GM19372 (cell line): ENCODE measurements around the gene LAMC1.

ENCODE experiments used
- ATAC-seq: cut with Tn5 transposase; IDR thresholded peaks from one replicate; pipeline ENCODE4 v1.9.1; 2021; ENCODE audit warnings: mild to moderate bottlenecking, low read depth, moderate library complexity; ENCODE audit not compliant: unreplicated experiment

Gene LAMC1

GRCh38 chr1:183019860-183020259 is 3.4 kb upstream of the LAMC1 start:
- no peak for ATAC-seq

- ATAC-seq = no peak
These were observed 1.6 kb upstream of the LAMC1 start for GRCh38 chr1:183021405-183022201.

GRCh38 chr1:183022202-183023145 is 746 bp upstream of the LAMC1 start:
- peak; percentile 32 for ATAC-seq

GRCh38 chr1:183023601-183024316 is 539 bp downstream of the LAMC1 start:
- ATAC-seq = peak; percentile 66

GRCh38 chr1:183024317-183025009 is 1.2 kb downstream of the LAMC1 start:
- ATAC-seq = no peak

GRCh38 chr1:183025010-183025337 is 1.8 kb downstream of the LAMC1 start:
- no peak for ATAC-seq

GRCh38 chr1:183025782-183026774 is 2.9 kb downstream of the LAMC1 start:
- ATAC-seq = no peak

- no peak for ATAC-seq
These were observed 3.8 kb downstream of the LAMC1 start for GRCh38 chr1:183027031-183027430.

- ATAC-seq = no peak
These were observed 4.6 kb downstream of the LAMC1 start for GRCh38 chr1:183027791-183028190.

GRCh38 chr1:183029591-183030000 is 6.4 kb downstream of the LAMC1 start:
- no peak for ATAC-seq

- no peak for ATAC-seq
These were observed 6.8 kb downstream of the LAMC1 start for GRCh38 chr1:183030053-183030452.

GRCh38 chr1:183032122-183032921 is 9.1 kb downstream of the LAMC1 start:
- ATAC-seq = no peak

- ATAC-seq = peak; percentile 76
These were observed 10.0 kb downstream of the LAMC1 start for GRCh38 chr1:183033205-183033604.

GRCh38 chr1:183034682-183035081 is 11.5 kb downstream of the LAMC1 start:
- no peak for ATAC-seq

GRCh38 chr1:183038333-183038866 is 15.2 kb downstream of the LAMC1 start:
- no peak for ATAC-seq

- ATAC-seq = no peak
These were observed 15.7 kb downstream of the LAMC1 start for GRCh38 chr1:183038913-183039312.

- no peak for ATAC-seq
These were observed 16.1 kb downstream of the LAMC1 start for GRCh38 chr1:183039330-183039729.

GRCh38 chr1:183039985-183040447 is 16.8 kb downstream of the LAMC1 start:
- ATAC-seq = no peak
